Astrocyte of the cerebellum (primary cell): ENCODE data around the gene SMURF1.
"Not testable (repeated sequence)": the region's sequence is repeated elsewhere in the genome, so short reads cannot be mapped to it uniquely, and the experiment has no call there.

Source experiments
- DNase-seq: peaks from one replicate; pipeline ENCODE4 v3.0.0-alpha.2; 2011; ENCODE audit warnings: low read depth
- H3K4me3 ChIP-seq: 2 replicates; pipeline ENCODE4 v1.5.1; 2011; ENCODE audit warnings: mild to moderate bottlenecking, low read depth, low read length, moderate library complexity
- in situ Hi-C: cut with HindIII; loops from 2 replicates; pipeline ENCODE4 v1.10.0; 2017; ENCODE audit warnings: low sequenced_read_pairs
- TF ChIP-seq, protein P1 (sequence below): IDR thresholded peaks from 2 replicates; pipeline ENCODE4 v1.5.1; 2012; ENCODE audit warnings: low read length, low read depth, moderate library complexity, mild to moderate bottlenecking; ENCODE audit errors: missing control alignments

The SMURF1 gene

DNA sequence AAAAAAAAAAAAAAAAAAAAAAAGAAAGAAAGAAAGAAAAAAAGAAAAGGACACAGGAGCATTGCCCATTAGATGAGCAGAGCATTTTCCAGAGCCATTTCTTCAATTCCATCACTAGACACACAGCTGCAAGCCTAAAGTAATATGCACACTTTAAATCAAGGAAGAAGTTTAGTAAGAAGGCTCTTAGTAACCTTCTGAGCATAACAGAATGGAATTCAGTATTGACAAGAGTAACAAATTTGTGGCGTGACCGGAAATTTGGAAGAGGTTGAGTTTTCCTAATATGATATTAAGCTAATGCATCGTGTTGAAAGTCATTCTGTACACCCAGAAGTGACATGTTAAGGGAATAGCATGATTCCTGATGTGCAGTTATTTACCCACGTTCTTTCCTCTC is 35.3 kb downstream of the SMURF1 start:
- H3K4me3 ChIP-seq = no peak overlapping the region
- TF ChIP-seq, protein P1, sequence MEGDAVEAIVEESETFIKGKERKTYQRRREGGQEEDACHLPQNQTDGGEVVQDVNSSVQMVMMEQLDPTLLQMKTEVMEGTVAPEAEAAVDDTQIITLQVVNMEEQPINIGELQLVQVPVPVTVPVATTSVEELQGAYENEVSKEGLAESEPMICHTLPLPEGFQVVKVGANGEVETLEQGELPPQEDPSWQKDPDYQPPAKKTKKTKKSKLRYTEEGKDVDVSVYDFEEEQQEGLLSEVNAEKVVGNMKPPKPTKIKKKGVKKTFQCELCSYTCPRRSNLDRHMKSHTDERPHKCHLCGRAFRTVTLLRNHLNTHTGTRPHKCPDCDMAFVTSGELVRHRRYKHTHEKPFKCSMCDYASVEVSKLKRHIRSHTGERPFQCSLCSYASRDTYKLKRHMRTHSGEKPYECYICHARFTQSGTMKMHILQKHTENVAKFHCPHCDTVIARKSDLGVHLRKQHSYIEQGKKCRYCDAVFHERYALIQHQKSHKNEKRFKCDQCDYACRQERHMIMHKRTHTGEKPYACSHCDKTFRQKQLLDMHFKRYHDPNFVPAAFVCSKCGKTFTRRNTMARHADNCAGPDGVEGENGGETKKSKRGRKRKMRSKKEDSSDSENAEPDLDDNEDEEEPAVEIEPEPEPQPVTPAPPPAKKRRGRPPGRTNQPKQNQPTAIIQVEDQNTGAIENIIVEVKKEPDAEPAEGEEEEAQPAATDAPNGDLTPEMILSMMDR = no peak
- in situ Hi-C loops = no loop called here
- no peak for DNase-seq

DNA sequence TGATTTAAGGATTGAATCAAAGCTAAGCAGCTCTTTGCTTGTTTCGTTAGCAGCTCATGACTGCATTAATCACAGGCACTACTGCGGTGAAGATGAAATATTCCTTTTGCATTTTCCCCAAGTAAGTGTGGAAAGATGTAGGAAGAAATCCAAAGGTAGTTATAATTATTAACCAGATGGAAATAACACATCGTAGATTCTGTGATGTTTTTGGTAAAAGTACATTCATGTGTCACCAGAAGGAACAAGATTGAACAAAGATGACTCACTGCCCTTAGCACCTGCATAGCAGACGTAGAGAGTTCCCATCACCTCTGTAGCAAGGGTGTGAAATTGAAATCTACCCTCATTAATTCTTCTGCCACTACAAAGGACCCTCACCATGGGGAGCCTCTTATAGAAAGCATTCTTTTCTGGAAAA is 37.1 kb downstream of the SMURF1 start:
- H3K4me3 ChIP-seq = no peak overlapping the region
- in situ Hi-C loops = no loop called here
- TF ChIP-seq, protein P1 = no peak
- DNase-seq = no peak

DNA sequence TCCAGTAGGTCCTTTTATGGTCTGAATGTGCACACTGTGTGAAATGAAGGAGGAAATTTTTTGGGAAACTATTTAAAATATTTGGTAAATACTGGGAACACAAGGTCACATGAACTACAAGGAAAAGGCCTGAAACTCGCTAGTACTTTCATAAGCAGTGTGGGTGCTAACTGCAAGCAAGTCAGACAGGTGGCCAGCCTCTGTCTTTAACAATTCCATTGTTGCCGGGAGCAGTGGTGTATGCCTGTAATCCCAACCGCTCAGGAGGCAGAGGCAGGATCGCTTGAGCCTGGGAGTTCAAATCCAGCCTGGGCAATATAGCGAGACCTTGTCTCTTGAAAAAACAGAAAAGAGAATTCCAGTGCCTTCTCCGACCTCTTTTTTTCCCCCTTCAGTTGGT is 37.5 kb downstream of the SMURF1 start:
- in situ Hi-C loops = no loop called here
- no peak overlapping the region for H3K4me3 ChIP-seq
- no peak for DNase-seq
- TF ChIP-seq, protein P1 = no peak

DNA sequence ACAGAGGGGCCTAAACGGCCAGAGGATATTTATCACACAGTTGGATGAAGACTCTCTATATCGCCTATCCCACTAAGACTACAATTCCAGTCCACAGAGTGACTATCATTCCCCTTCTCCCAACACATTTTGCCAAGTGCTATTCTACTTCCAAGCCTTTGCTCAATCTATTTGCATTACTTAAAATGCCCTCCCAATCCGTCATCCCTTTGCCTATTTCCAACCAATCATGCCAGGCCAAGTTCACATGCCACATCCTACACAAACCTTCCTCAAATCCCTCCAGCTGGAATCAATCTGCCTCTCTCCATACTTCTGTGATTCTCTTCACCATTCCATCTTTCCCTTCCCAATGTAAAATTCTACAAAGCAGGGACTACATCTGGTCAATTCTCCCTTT is 38.2 kb downstream of the SMURF1 start:
- DNase-seq = no peak
- in situ Hi-C loops = no loop called here
- no peak overlapping the region for H3K4me3 ChIP-seq
- TF ChIP-seq, protein P1 = no peak

DNA sequence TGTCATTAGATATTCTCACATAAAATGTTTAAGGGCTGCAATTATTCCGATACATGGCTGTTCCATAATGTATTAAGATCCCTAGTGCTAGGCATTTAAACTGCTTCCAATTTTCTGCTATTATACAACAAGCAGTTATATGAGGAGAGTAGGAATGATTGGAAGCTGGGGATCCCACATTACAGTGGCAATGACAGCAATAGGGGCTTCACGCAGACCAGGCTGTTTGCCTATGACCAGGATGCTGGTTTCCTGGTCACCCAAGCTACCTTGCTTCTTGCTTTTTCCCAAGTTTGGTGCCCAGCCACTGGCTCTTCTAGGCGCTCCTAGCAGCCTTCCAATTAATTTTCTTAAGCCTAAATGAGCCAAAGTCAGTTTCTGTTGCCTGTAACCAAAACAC is 39.3 kb downstream of the SMURF1 start:
- in situ Hi-C loops = no loop called here
- TF ChIP-seq, protein P1 = no peak
- no peak for DNase-seq
- H3K4me3 ChIP-seq = no peak overlapping the region

DNA sequence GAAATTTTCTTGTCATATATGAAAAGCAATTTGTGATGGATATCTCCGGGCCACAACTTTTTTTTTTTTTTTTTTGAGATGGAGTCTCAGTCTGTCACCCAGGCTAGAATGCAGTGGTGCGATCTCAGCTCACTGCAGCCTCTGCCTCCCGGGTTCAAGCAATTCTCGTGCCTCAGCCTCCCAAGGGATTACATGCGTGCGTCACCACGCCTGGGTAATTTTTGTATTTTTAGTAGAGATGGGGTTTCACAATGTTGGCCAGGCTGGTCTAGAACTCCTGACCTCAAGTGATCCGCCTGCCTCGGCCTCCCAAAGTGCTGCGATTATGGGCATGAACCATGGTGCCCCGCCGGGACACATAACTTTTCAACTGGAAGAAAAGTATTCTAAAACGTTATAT is 40.1 kb downstream of the SMURF1 start:
- H3K4me3 ChIP-seq, in situ Hi-C loops, DNase-seq: not testable (repeated sequence)

DNA sequence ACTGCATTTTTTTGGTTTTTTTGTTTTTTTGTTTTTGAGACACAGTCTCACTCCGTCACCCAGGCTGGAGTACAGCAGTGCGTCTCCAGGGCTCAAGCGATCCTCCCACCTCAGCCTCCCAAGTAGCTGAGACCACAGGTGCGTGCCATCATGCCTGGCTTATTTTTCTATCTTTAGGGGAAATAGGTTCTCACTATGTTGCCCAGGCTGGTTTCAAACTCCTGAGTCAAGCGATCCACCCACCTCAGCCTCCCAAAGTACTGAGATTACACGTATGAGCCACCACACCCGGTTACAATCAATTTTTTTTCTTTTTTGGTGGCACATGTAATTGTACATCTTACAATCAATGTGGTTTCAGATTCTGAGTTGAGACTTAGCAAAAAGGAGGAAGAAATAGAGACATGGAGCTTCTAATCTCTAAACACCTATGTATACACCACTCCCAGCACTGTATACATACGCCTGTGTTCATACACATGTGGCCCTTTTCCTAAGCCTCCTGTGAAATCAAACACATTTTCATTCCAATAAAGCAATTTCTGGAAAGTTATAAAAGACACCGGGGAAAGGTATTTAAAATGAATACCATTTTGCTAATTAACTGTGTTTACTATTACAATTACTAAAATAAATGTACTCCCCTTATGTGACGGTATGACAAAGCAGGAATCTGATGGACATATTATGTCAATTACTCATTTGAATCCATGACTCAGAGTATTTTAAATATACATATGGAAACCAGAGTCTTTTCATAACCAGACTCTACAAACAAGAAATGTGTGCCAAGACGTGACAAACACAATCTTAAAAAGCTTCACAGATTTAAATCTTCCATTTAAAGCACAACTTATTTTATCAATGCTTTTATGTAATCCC is 40.9 kb downstream of the SMURF1 start:
- in situ Hi-C loops = no loop called here
- no peak for DNase-seq
- TF ChIP-seq, protein P1 = no peak
- no peak overlapping the region for H3K4me3 ChIP-seq
